DOHH2 (cell line): Measurements from ENCODE around the gene CLSTN1.
A peak's percentile ranks its signal among the peaks of the same experiment; 100 is the strongest.

Experiments used
- H3F3A ChIP-seq: fragments of 200-600 bp; sonication (generic), shearing (Covaris generic); 2 replicates; pipeline ENCODE4 v1.6.0; 2016; ENCODE audit warnings: antibody characterized with exemption, mild to moderate bottlenecking; ENCODE audit not compliant: control insufficient read depth, insufficient read depth
- H3K27ac ChIP-seq: fragments of 200-600 bp; sonication (generic); 2 replicates; pipeline ENCODE4 v1.5.1; 2014; ENCODE audit warnings: low read depth, mild to moderate bottlenecking, low read length, moderate library complexity
- H3K27me3 ChIP-seq: fragments of 200-600 bp; sonication (generic); 2 replicates; pipeline ENCODE4 v1.6.1; 2014; ENCODE audit warnings: mild to moderate bottlenecking, low read length, mixed read lengths; ENCODE audit not compliant: control insufficient read depth
- H3K36me3 ChIP-seq: fragments of 200-600 bp; sonication (generic); 2 replicates; pipeline ENCODE4 v1.6.1; 2014; ENCODE audit warnings: mild to moderate bottlenecking, low read length, moderate library complexity, mixed read lengths; ENCODE audit not compliant: control insufficient read depth
- H3K4me1 ChIP-seq: fragments of 200-600 bp; sonication (generic); 2 replicates; pipeline ENCODE4 v1.6.1; 2014; ENCODE audit warnings: mild to moderate bottlenecking, low read length, mixed read lengths; ENCODE audit not compliant: control insufficient read depth
- H3K4me2 ChIP-seq: fragments of 200-600 bp; sonication (generic); 2 replicates; pipeline ENCODE4 v1.6.0; 2014; ENCODE audit warnings: mild to moderate bottlenecking, low read length, moderate library complexity
- H3K4me3 ChIP-seq: fragments of 200-600 bp; sonication (generic); 2 replicates; pipeline ENCODE4 v1.5.1; 2014; ENCODE audit warnings: mild to moderate bottlenecking, low read length, mixed read lengths
- H3K79me2 ChIP-seq: fragments of 200-600 bp; sonication (generic); 2 replicates; pipeline ENCODE4 v1.6.1; 2014; ENCODE audit warnings: mild to moderate bottlenecking, low read length, mixed read lengths; ENCODE audit not compliant: control insufficient read depth
- H3K9me2 ChIP-seq: fragments of 200-600 bp; sonication (generic); replicated peaks from 2 replicates; pipeline ENCODE4 v1.6.1; 2014; ENCODE audit warnings: mild to moderate bottlenecking, low read length, mixed read lengths; ENCODE audit not compliant: control insufficient read depth
- H3K9me3 ChIP-seq: fragments of 200-600 bp; sonication (generic); 2 replicates; pipeline ENCODE4 v1.6.1; 2014; ENCODE audit warnings: antibody characterized with exemption, low read length, mixed read lengths; ENCODE audit not compliant: control insufficient read depth, insufficient read depth
- H4K20me1 ChIP-seq: fragments of 200-600 bp; sonication (generic); 2 replicates; pipeline ENCODE4 v1.6.0; 2014; ENCODE audit warnings: low read depth, mild to moderate bottlenecking, antibody characterized with exemption, low read length, moderate library complexity; ENCODE audit not compliant: control insufficient read depth, insufficient read depth
- CTCF ChIP-seq: fragments of 200-600 bp; sonication (generic); IDR thresholded peaks from one replicate; pipeline ENCODE4 v1.5.1; 2014; ENCODE audit warnings: antibody characterized with exemption, mild to moderate bottlenecking, low read depth, low read length; ENCODE audit not compliant: poor library complexity, severe bottlenecking
- EZH2phosphoT487 ChIP-seq: fragments of 200-600 bp; sonication (generic); IDR thresholded peaks from 2 replicates; pipeline ENCODE4 v1.6.1; 2017; ENCODE audit warnings: borderline replicate concordance, mild to moderate bottlenecking, antibody characterized with exemption, low read length, moderate library complexity, mixed read lengths

Gene CLSTN1

GRCh38 chr1:9705337-9706093 is 118.2 kb downstream of the CLSTN1 start:
- H3K36me3 ChIP-seq: peaks cover 2% of the 10 kb centered on the region; the same call in 1 of the 2 replicates
- no peak overlapping the region for H3K27ac ChIP-seq
- no peaks in the 10 kb centered on the region; the same call in 1 of the 2 replicates for H3F3A ChIP-seq
- H4K20me1 ChIP-seq: no peaks in the 10 kb centered on the region
- H3K4me2 ChIP-seq: no peak overlapping the region
- no peaks in the 10 kb centered on the region for H3K27me3 ChIP-seq
- H3K9me2 ChIP-seq: no peaks in the 10 kb centered on the region
- H3K79me2 ChIP-seq: peaks cover 5% of the 10 kb centered on the region; the same call in 1 of the 2 replicates
- peaks cover 26% of the 10 kb centered on the region for H3K4me1 ChIP-seq
- H3K4me3 ChIP-seq: no peak overlapping the region
- no peak for TF ChIP-seq EZH2phosphoT487
- TF ChIP-seq CTCF: no peak
- no peaks in the 10 kb centered on the region for H3K9me3 ChIP-seq

- Histone ChIP-seq H3K79me2 (peaks cover 5% of the 10 kb centered on the region; the same call in 1 of the 2 replicates), H3K36me3 (no peaks in the 10 kb centered on the region), H3K9me3 (no peaks in the 10 kb centered on the region), H3K4me3 (no peak overlapping the region), H3F3A (no peaks in the 10 kb centered on the region; the same call in 1 of the 2 replicates), H4K20me1 (no peaks in the 10 kb centered on the region), H3K4me1 (peaks cover 26% of the 10 kb centered on the region), H3K27ac (no peak overlapping the region), H3K4me2 (peak overlapping the region; percentile 13; the same call in 1 of the 2 replicates), H3K9me2 (no peaks in the 10 kb centered on the region), H3K27me3 (no peaks in the 10 kb centered on the region)
- TF ChIP-seq EZH2phosphoT487 (no peak), CTCF (no peak)
Measured at GRCh38 chr1:9703681-9704080, 120.1 kb downstream of the CLSTN1 start.

- Histone ChIP-seq H3F3A (no peaks in the 10 kb centered on the region; the same call in 1 of the 2 replicates), H3K9me3 (no peaks in the 10 kb centered on the region), H3K27me3 (no peaks in the 10 kb centered on the region), H3K27ac (no peak overlapping the region), H3K4me3 (no peak overlapping the region), H3K4me2 (no peak overlapping the region), H3K79me2 (peaks cover 5% of the 10 kb centered on the region; the same call in 1 of the 2 replicates), H3K9me2 (no peaks in the 10 kb centered on the region), H4K20me1 (no peaks in the 10 kb centered on the region), H3K4me1 (peaks cover 26% of the 10 kb centered on the region), H3K36me3 (no peaks in the 10 kb centered on the region)
- TF ChIP-seq CTCF (no peak), EZH2phosphoT487 (no peak)
Measured at GRCh38 chr1:9703165-9703509, 120.6 kb downstream of the CLSTN1 start.
